Peyer's patch (tissue), 4 donors: ENCODE results near the gene COQ3.
"Not testable (repeated sequence)": the region's sequence is repeated elsewhere in the genome, so short reads cannot be mapped to it uniquely, and the experiment has no call there.

Experiments used
- CTCF ChIP-seq, 6 experiments: fragments of 450-650 bp in 4 of 6; fragments of 200-600 bp in 2 of 6; sonication (generic) in 1 of 6; IDR thresholded peaks; one replicate each; pipeline ENCODE4 v1.5.1; 2017 to 2019; ENCODE audit warnings: antibody characterized with exemption in 6 of 6, mild to moderate bottlenecking in 3 of 6, moderate library complexity in 1 of 6
- POLR2A ChIP-seq, 2 donors: fragments of 450-650 bp; IDR thresholded peaks; one replicate each; pipeline ENCODE4 v1.5.1; 2017; ENCODE audit warnings: antibody characterized with exemption in 2 of 2, mild to moderate bottlenecking in 2 of 2, moderate library complexity in 2 of 2

DNA sequence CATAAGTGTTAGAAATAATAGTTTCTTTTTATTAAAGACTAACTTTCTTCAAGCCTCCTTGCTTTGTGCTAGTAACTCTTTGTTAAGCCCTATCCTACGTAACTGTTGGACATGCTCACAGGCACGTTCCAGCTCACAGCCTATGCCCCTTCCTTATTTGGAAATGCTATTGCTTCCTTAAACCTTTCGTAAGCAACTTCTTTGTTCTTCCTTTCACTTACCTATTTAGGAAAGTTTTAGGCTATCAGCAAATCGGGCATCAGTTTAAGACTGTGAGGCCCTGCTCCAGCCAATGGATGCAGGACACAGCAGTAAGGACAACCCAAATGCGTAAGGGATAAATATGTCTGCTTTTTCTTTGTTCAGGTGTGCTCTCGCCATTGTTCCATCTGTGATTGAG is 58.7 kb downstream of the COQ3 start:
- not testable (repeated sequence) for TF ChIP-seq CTCF, POLR2A (IDR thresholded peaks at IDR 0.05)
